HTR-8/SVneo (cell line): ENCODE data around the gene NAALADL1.
A peak's percentile ranks its signal among the peaks of the same experiment; 100 is the strongest.
"Not testable (repeated sequence)": the region's sequence is repeated elsewhere in the genome, so short reads cannot be mapped to it uniquely, and the experiment has no call there.

ENCODE experiments used
- DNase-seq: peaks from one replicate; pipeline ENCODE4 v3.0.0; 2011; ENCODE audit warnings: low spot score, mixed read lengths; ENCODE audit not compliant: insufficient read length
- FAIRE-seq: peaks from 2 replicates; lab custom pipeline; 2011; peaks lifted over from hg19 to GRCh38; lab: Jason Lieb, UNC

NAALADL1 gene

DNA sequence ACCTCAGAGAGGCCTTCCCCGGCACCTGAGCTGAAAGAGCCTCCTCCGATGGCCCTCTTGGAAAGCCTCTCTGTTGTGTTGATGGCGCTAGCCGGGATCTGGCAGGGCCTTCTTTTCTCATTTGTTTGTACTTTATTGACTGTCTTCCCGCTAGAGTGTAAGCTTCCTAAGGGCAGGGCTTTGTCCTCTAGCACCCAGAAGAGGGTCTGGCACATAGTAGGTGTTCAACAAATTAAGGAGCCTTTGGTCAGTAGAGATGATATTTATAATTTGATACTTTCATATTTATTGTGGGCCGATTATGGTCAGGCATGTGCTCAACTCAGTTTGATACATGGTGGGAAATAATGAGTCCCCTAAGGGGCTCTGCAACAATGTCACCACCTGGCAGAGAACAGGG, 40.4 kb downstream of the NAALADL1 start:
- FAIRE-seq (no peak), DNase-seq (no peak)

DNA sequence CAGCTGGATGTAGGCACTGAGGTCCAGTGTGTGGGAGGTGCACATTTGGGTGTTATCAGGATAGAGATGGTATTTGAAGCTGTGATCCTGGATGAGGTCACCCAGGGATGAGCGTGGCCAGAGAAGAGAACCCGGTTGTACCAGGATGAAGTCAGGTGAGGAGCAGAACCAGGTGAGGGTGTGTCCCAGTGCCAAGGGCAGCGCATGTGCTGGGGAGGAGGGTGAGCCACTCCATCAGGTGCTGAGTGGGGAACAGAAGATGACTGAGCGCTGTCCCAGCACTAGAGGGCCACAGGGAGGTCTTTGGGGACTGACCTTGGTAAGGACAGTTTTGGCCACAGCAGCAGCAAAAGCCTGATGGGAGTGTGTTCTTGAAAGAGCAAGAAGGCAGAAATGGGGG, 41.6 kb downstream of the NAALADL1 start:
- DNase-seq (no peak), FAIRE-seq (no peak)

DNA sequence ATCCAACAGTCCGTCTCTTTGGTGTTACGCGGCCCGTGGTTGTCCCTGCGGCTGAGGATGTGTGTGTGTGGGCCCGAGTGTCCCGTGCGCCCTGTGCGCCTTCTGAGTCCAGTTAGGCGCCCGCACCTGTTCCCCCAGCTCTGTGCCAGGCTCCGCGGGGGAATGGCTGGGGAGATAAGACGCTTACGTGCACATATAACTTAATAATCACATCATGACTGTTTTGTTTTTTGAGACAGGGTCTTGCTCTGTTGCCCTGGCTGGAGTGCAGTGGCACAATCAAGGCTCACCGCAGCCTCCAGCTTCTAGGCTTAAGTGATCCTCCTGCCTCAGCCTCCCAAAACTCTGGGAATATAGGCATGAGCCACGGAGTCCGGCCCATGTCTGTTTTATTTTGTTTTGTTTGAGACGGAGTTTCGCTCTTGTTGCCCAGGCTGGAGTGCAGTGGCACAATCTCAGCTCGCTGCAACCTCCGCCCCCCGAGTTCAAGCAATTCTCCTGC, 43.6 kb downstream of the NAALADL1 start:
- FAIRE-seq (no peak), DNase-seq (no peak)

DNA sequence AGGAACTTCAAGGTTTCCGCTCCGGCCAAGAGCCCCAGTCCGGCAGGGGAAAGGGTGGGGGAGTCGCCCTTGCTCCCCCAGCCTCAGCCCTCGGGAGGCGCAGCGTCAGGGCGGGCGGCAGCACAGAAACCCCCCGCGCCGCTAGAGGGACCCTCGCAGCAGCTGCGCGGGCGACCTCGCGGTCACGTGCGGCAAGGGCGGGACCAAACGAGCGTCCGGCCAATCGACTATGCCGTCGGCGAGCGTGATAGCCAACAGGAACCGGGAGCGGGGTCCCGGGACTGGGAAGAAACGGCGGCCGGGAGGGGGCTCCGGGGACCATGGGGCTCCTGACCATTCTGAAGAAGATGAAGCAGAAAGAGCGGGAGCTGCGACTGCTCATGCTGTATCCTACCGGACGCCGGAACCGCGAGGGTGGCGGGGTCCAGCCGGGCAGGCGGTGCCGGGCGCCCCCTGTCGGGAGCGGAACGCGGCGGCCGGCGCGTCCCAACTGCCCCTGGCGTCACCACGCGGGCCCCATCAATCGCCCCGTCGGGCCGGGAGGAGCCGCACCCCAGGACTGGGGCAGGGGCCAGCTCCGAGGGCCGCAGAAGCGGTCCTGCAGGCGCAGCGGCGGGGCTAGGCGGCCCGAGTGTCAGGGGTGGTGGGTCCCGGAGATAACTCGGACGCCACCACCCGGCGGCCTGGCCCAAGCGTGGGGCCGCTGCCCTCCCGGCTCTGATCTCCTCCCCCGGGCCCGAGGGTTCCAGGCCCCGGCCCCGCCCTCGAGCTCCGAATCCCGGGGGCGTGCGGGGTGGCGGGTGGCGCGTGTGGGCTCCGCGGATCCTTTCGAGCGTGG, 44.2 kb downstream of the NAALADL1 start, which contains the start of gene ARL2:
Gene ARL2 (plus strand): TSS at position 273 of the 838 bp plus-strand sequence. CDS start 48 bp downstream, at position 321.
- no peak for FAIRE-seq

DNA sequence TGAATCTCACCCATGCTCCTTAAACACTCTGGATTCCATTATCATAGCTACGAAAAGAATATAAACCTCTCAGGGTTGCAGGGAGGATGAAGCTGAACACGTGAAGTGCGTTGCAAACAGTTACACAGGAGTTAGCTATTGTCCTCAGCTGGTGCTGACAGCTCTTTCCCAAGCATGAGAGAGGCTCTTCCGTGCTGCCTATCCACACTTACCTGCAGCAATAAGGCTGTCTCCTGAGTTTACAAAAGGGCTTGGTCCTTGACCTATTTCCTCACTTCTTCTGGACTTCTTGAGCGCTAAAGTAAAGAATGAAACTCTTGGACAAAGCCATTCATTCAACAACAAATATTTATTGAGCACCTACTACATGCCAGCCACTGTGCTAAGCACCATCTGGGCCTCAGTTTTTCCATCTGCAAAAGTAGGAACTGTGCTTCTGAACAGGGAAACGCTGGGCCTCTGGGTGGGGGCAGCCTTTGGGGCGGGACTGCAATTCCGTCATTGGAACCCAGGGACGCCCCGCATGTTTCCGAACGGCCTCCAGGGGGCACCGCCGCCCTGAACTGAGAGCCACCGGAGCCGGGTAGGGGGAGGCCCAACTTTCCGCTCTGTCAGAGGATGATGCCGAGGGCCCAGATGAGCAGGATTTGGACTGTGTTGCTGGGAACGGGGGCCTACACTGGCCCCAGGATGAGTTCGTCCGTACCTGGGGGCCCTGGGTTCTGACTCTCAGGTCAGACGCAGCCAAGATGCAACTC, 45.0 kb downstream of the NAALADL1 start:
- no peak for FAIRE-seq
- peak; percentile 87 for DNase-seq

More for the DNA sequence above, 44.2 kb downstream of the NAALADL1 start, which contains the start of gene ARL2:
- DNase-seq = peak; percentile 93

DNA sequence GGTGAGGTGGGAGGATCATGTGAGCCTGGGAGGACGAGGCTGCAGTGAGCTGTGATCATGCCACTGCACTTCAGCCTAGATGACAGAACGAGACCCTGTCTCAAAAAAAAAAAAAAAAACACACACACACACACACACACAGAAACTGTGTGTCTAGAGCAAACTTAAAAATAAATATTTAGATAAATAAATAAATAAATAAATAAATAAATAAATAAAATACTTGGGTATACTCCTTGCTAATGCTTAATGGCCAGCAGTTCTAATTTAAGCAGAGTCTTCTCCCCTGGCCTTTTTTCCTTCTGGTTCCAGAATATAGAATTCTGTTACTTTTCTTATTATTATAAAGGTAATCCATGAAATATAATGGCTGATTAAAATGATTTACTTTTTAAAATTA, 49.5 kb downstream of the NAALADL1 start:
- no peak for FAIRE-seq

DNA sequence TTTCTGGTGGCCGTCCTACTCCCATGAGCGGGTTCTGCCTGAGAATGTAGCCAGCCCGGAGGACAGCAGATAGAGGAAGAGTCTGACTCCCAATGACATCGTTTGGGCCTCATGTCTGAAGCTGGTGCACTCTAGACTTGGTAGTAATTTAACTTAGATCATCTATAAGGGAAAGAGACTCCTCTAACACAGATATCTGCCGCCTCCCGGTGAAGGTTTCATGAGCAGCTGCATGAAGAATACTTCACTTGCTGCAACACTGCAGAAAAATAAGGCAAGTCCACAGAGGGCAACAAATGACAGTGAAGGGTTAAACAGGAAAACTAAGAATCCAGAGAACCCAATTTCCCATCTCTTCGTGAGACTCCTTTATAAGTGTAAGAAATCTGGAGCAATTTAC, 50.3 kb downstream of the NAALADL1 start:
- no peak for DNase-seq
- FAIRE-seq = no peak

More for the DNA sequence above, 49.5 kb downstream of the NAALADL1 start:
- no peak for DNase-seq

DNA sequence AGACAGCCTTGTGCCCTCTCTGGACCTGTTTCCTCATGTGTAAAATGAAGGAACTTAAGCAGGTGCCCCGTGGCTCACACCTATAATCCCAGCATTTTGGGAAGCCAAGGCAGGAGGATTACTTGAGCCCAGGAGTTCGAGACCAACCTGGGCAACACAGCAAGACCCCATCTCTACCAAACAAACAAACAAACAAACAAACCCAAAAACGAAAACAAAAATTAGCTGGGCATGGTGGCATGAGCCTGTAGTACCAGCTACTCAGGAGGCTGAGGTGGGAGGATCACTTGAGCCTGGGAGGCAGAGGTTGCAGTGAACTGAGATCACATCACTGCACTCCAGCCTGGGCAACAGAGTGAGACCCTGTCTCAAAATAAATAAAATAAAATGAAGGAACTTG, 54.4 kb downstream of the NAALADL1 start:
- FAIRE-seq = not testable (repeated sequence)

DNA sequence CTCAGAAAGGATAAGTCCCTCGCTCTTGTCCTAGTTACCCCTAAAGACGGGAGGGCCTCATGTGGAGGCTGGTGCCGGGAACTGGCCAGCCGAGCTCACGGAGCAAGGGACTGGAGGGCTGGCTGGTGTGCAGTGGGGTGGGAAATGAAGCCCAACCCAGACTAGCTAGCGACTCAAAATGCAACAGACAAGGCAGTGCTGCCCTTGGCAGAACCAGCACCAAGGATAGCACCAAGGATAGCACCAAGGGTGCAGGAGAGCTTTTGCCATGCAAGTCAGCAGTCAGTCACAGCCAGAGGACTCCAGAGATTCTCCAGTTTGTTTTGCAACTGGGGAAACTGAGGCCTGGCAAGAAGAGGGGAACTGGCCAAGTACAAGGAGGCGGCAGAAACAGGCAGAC, 55.1 kb downstream of the NAALADL1 start:
- DNase-seq (no peak), FAIRE-seq (no peak)

More for the DNA sequence above, 54.4 kb downstream of the NAALADL1 start:
- DNase-seq = not testable (repeated sequence)

DNA sequence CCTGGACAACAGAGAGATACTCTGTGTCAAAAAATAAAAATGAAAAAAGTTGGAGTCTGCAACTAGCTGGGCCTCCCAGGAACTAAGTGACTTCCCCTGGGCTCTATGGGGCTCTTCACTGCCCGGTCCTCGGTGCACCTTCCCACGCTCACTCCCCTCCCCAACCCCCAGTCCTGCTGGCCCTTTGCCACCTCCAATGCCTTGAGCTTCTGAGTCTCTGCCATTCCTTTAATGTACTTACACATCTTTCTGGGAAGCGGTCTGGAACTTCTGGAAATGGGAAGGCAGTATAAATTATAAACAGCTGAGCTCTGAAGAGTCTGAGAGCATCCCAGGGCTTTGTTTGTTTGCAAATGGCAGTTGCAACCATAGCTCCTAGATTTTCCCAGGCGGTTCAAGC, 55.6 kb downstream of the NAALADL1 start:
- DNase-seq = no peak
- no peak for FAIRE-seq

DNA sequence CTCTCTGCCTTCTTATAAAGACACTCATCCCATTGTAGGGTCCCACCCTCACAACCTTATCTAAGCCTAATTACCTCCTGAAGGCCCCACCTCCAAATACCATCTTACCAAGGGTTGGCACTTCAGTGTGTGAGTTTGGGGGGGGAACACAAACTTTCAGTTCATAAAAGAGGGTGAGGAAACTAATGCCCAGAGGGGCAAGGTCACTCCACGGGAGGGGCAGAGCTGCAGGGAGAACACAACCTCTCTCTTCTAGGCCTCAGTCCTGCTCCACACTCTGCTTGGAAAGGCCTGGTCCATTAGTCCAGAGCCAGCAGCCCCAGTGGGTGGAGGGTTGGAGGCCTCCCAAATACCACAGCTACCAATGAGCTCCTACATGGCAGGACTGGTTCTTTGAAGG, 58.9 kb downstream of the NAALADL1 start:
- no peak for DNase-seq
- no peak for FAIRE-seq

DNA sequence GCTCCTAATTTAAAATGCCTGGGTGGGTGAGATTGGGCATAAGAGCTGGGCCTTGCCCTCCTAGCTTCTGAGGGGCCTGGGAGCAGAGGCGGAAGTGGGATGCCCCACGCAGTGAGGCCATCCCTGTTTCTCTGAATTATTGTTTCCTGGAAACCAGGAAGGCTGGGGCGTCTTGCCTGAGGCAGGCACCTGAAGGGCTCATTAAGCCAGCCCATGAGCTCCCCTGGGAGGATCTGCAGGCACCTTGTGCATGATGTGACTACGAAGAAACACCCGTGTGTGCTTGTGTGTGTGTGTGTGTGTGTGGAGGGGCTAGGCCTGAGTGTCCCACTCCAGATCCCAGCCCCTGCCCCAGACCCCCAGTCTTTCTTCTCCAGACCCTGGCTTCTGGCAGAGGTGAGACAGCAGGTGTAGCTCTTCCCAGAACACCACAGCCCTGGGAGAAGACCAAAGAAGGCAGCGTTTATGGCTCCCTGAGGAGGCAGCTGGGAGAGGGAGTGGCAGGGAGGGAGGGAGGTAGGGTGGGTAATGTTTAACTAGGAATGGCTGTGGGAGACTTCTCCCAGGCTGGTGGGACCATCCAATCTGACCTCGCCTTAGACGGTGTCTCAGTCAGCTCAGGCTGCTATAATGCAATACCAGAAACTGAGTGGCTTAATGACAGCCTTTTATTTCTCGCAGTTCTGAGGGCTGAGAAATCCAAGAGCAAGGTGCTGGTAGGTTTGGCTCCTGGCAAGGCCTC, 59.5 kb downstream of the NAALADL1 start:
- DNase-seq = no peak
- FAIRE-seq = no peak

DNA sequence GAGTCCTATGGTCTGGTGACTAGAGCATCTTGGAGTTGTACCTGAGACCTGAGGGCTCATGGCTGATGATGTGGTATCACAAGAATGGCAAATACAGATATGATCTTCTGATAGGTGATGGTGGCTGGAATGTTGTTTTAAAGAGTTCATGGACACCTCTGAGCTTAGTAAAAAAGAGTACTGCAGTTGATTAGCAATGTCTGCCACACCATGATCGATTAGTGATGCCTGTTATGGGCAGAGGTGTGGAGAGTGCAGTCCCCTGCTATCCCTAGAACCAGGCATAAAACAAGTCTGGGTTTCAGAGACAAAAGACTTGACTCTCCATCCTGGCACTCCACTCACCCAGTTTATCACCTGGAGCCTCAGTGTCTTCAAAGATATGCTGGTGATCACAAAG, 60.2 kb downstream of the NAALADL1 start:
- DNase-seq (no peak), FAIRE-seq (no peak)

DNA sequence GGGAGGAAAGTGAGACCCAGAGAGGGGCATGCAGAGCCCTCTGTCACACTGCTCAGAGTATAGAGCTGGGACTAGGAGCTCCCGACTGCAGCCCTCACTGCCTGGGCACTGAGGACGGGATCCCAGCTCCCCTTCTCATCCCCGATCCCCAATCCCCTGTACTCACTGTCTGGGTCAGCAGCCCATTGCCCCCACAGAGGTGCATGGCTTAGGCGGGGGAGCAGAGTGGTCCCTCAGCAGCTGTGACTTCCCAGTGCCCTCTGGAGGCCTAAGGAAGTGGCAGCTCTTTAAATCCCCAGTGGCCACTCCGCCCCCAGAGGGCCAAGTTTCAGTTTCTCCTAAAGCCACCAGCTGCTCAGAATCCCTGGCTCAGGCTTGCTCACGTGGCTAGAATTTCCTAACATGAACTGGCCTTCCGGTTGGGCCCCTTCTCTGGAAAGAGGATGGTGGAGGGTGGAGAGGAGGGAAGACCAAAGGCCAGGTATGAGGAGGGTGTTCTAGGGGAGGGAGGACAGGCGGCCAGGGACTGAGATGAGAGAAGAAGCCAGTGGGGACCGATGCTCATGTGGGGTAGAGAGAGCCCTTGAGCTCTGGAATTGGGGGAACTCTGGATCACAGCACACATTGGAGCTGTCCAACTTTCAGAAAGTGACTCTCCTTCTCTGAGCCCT, 61.5 kb downstream of the NAALADL1 start, which contains the start of gene BATF2:
Gene BATF2 (minus strand): TSS at position 262 of the 671 bp plus-strand sequence. CDS start 57 bp downstream, at position 205.
- FAIRE-seq (no peak), DNase-seq (peak; percentile 91)

DNA sequence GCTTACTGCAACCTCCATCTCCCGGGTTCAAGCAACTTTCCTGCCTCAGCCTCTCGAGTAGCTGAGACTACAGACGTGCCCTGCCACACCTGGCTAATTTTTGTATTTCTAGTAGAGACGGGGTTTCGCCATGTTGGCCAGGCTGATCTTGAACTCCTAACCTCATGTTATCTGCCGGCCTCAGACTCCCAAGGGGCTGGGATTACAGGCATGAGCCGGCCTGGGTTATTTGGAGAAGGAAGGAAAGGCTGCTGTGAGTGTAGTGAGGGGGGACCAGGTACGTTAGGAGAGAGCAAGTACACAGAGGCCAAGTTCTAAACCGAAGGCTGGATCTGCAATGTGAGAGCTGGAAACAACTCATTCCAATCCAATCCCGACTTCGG, 62.0 kb downstream of the NAALADL1 start:
- DNase-seq (no peak), FAIRE-seq (no peak)
